ENCODE data around the gene MS4A15.

Gene MS4A15

GRCh38 chr11:60775420-60775961 is 18.8 kb downstream of the MS4A15 start:
- peak; percentile 89 for DNase-seq
- no peak overlapping the region for H3K27ac ChIP-seq
- no peak overlapping the region for H3K4me3 ChIP-seq (ENCODE audit: low read depth, low read length)
- peak; percentile 94 for TF ChIP-seq CTCF (IDR thresholded peaks at IDR 0.05; ENCODE audit: low read depth, low read length, missing control alignments)
- in situ Hi-C loops (cut with HindIII; ENCODE audit: low pct_ligation_motif_present, low sequenced_read_pairs) = loop anchor here (10.0 kb wide), 1 partner anchor 129 kb away; the partner anchor contains the start of gene PRPF19
- no peaks in the 10 kb centered on the region for H3K27me3 ChIP-seq (replicated peaks)
- no peaks in the 10 kb centered on the region for H3K36me3 ChIP-seq (replicated peaks)

GRCh38 chr11:60776167-60776566 is 19.5 kb downstream of the MS4A15 start:
- TF ChIP-seq CTCF (IDR thresholded peaks at IDR 0.05; ENCODE audit: low read depth, low read length, missing control alignments) = no peak

GRCh38 chr11:60777106-60777505 is 20.4 kb downstream of the MS4A15 start:
- H3K27ac ChIP-seq = peak overlapping the region; percentile 72
- H3K4me3 ChIP-seq (ENCODE audit: low read depth, low read length) = no peak overlapping the region
- in situ Hi-C loops (cut with HindIII; ENCODE audit: low pct_ligation_motif_present, low sequenced_read_pairs) = loop anchor here (10.0 kb wide), 1 partner anchor 128 kb away; the partner anchor contains the start of gene PRPF19
- no peaks in the 10 kb centered on the region for H3K27me3 ChIP-seq (replicated peaks)
- no peaks in the 10 kb centered on the region for H3K36me3 ChIP-seq (replicated peaks)
- no peak for TF ChIP-seq CTCF (IDR thresholded peaks at IDR 0.05; ENCODE audit: low read depth, low read length, missing control alignments)
- no peak for DNase-seq

More at GRCh38 chr11:60776167-60776566, 19.5 kb downstream of the MS4A15 start:
- H3K36me3 ChIP-seq (replicated peaks) = no peaks in the 10 kb centered on the region
- no peak for DNase-seq
- no peak overlapping the region for H3K27ac ChIP-seq
- no peak overlapping the region for H3K4me3 ChIP-seq (ENCODE audit: low read depth, low read length)
- H3K27me3 ChIP-seq (replicated peaks) = no peaks in the 10 kb centered on the region
- in situ Hi-C loops (cut with HindIII; ENCODE audit: low pct_ligation_motif_present, low sequenced_read_pairs) = loop anchor here (10.0 kb wide), 1 partner anchor 129 kb away; the partner anchor contains the start of gene PRPF19

- no peaks in the 10 kb centered on the region for H3K27me3 ChIP-seq (replicated peaks)
- peak overlapping the region; percentile 72 for H3K27ac ChIP-seq
- in situ Hi-C loops (cut with HindIII; ENCODE audit: low pct_ligation_motif_present, low sequenced_read_pairs) = loop anchor here (10.0 kb wide), 1 partner anchor 127 kb away; the partner anchor contains the start of gene PRPF19
- peak; percentile 95 for DNase-seq
- H3K36me3 ChIP-seq (replicated peaks) = no peaks in the 10 kb centered on the region
- no peak for TF ChIP-seq CTCF (IDR thresholded peaks at IDR 0.05; ENCODE audit: low read depth, low read length, missing control alignments)
- no peak overlapping the region for H3K4me3 ChIP-seq (ENCODE audit: low read depth, low read length)
Measured at GRCh38 chr11:60777572-60777971, 20.9 kb downstream of the MS4A15 start.

GRCh38 chr11:60780065-60780464 is 23.4 kb downstream of the MS4A15 start:
- no peak for DNase-seq
- Histone ChIP-seq H3K27ac (no peak overlapping the region), H3K4me3 (ENCODE audit: low read depth, low read length) (no peak overlapping the region), H3K36me3 (replicated peaks) (no peaks in the 10 kb centered on the region), H3K27me3 (replicated peaks) (no peaks in the 10 kb centered on the region)
- TF ChIP-seq CTCF (IDR thresholded peaks at IDR 0.05; ENCODE audit: low read depth, low read length, missing control alignments) = no peak
- in situ Hi-C loops (cut with HindIII; ENCODE audit: low pct_ligation_motif_present, low sequenced_read_pairs) = no loop called here

- H3K27ac ChIP-seq = no peak overlapping the region
- no peak overlapping the region for H3K4me3 ChIP-seq (ENCODE audit: low read depth, low read length)
- H3K36me3 ChIP-seq (replicated peaks) = no peaks in the 10 kb centered on the region
- no peaks in the 10 kb centered on the region for H3K27me3 ChIP-seq (replicated peaks)
- no peak for TF ChIP-seq CTCF (IDR thresholded peaks at IDR 0.05; ENCODE audit: low read depth, low read length, missing control alignments)
- in situ Hi-C loops (cut with HindIII; ENCODE audit: low pct_ligation_motif_present, low sequenced_read_pairs) = no loop called here
- DNase-seq = no peak
Measured at GRCh38 chr11:60780774-60781173, 24.1 kb downstream of the MS4A15 start.

All from brain microvascular endothelial cell (primary cell).